HT1080 (cell line): ENCODE measurements around the gene DGKQ. TPM values are rescaled to one million over a fixed set of nuclear protein-coding genes. Genes with fewer than 3 reads are reported as not detected.
"Not testable (repeated sequence)": the region's sequence is repeated elsewhere in the genome, so short reads cannot be mapped to it uniquely, and the experiment has no call there.

Experiments used
- DNase-seq: peaks from one replicate; pipeline ENCODE4 v3.0.0-alpha.2; 2015; ENCODE audit warnings: low read depth
- total RNA-seq: library from RNA; depleted of rRNA; stranded (reverse); fragments of >200 nt; shearing (Covaris generic); gene quantifications from 2 replicates; pipeline ENCODE4 v1.2.3, GENCODE V29; 2014

DGKQ gene
- total RNA-seq, 1 experiment from 2014 or later: 11.5 TPM

GRCh38 chr4:1011022-1011665 lies 37.8 kb upstream of the DGKQ start, which contains the start of gene FGFRL1:
TSS of gene FGFRL1 (plus strand) at chr4:1011626. CDS start at chr4:1012486, 860 bp downstream.
- peak; percentile 51 for DNase-seq

- DNase-seq: peak; percentile 90
These were observed 37.1 kb upstream of the DGKQ start for GRCh38 chr4:1010395-1011021.

DNA sequence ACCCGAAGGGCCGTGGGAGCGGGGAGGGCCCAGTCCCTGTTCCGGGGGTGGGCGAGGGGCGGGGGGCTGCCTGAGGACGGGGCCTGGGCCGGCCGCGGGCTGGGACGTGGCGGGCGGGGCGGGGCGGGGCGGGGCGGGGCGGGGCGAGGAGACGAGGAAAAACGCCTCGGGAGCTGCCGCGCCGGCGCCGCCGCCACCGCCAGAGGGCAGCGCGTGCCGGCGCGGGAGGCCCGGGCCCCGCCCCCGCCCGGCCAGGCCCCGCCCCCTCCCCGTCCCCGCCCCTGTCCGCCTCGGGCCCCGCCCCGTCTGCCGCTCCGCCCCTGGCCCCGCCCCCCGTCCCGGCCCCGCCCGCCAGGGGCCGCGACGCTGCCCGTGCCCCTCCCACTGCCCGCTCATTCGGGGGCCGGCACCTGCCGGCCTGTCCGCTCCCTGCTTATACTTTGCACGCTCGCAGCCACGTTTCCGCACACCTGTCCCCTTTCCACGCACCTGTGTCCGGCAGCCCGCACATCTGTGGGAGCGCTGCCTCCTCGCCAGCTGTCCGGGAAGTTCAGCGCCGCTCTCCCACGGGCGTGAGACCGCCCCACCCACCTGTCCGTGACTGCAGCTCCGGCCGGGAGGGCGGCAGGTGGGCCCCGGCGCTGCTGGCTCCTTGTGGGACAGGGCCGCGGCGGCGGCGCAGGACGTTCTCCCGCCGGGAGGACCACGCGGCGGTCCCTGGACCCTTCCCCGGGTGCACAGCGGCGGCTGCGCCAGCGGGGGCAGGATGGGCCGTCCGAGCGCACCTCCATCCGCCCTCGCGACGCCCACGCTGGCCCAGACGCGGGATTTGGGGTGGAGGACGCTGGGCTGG lies 36.4 kb upstream of the DGKQ start:
- peak; percentile 17 for DNase-seq

DNA sequence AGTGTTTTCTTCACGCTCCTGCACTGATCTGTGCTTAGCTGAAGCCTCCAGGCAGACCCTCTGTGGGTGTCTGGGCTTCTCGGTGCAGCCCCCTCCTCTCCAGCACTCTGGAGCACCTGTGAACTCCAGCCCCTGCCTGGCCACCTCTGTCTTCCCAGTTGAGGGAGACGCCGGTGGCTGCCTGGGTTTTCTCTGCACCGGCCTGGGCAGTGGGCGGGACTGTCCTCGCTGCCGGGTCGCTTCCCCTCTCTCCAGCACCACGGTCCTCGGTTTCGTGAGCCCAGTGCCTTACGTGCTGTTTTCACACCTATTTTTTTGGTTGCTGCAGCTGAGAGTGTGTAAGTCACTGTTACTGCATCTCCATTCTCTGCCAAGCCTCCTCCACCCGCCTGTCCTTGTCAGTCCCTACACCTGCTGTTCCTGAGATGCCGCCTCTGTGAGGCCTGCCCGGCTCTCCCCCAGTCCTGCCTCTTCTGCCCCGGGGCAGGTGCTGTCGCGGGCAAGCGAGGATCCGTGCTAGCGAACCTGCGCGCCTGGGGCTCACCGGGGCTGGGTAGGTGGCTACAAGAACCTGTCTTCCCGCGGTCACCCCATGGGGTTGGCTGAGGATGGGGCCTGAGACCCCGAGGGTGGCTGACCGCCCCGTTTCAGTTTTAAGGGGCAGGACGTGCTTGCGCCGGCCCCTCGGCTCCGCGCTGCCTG lies 35.6 kb upstream of the DGKQ start:
- no peak for DNase-seq

GRCh38 chr4:1006856-1007255 lies 33.5 kb upstream of the DGKQ start:
- DNase-seq: no peak

GRCh38 chr4:1004557-1005485 lies 31.5 kb upstream of the DGKQ start:
- DNase-seq: no peak

GRCh38 chr4:1004071-1004418 lies 30.7 kb upstream of the DGKQ start:
- DNase-seq: no peak

- no peak for DNase-seq
These were observed 30.1 kb upstream of the DGKQ start for GRCh38 chr4:1003271-1004070.

GRCh38 chr4:1002631-1003251 lies 29.4 kb upstream of the DGKQ start:
- no peak for DNase-seq

DNA sequence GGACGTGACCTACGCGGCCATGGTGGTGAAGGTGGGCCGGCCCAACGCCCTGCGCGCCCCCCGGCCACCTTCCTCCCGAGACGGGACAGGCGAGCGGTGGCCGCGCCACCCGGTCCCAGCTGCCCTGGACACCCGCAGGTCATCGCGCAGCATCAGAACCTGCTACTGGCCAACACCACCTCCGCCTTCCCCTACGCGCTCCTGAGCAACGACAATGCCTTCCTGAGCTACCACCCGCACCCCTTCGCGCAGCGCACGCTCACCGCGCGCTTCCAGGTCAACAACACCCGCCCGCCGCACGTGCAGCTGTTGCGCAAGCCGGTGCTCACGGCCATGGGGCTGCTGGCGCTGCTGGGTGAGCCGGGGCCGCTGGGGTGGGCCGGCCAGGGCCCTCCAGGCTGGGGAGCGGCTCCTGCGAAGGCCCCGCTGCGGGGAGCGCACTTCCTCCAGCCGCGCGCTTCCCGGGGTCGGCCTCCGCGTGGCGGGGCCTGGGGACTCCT lies 28.8 kb upstream of the DGKQ start:
- no peak for DNase-seq

DNA sequence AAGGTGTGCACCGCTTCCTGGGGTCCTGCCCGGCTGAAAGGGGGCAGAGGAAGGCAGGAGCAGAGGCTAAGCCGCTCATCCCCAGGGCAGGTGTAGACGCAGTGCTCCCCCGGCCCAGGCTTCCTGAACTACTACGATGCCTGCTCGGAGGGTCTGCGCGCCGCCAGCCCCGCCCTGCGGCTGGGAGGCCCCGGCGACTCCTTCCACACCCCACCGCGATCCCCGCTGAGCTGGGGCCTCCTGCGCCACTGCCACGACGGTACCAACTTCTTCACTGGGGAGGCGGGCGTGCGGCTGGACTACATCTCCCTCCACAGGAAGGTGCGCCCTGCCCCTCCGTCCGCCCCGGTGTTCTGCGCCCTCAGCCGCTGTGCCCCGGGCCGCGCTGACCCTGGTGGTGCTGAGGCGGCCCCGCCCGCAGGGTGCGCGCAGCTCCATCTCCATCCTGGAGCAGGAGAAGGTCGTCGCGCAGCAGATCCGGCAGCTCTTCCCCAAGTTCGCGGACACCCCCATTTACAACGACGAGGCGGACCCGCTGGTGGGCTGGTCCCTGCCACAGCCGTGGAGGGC lies 28.3 kb upstream of the DGKQ start:
- DNase-seq: no peak

DNA sequence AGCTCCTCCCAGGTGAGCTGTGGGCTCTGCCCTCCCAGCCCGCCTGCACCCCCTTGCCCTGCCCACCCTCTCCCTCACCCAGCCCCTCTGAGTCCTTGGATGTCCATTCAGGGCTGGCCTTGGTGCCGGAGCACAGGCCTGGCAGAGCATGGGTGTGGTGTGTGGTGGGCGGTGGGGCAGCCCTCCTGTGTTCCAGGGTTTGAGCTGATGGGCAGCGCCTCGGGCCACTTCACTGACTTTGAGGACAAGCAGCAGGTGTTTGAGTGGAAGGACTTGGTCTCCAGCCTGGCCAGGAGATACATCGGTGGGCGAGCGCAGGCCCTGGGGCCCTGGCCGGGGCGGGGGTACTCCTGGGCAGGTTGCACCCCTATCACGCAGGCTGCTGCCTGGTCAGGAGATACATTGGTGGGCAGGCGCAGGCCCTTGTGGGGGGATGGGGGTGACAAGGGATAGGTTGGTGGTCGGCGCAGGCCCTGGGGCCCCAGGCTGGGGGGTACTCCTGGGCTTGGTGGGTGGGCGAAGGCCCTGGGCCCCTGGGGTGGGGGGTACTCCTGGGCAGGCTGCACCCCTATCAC lies 27.4 kb upstream of the DGKQ start:
- DNase-seq: no peak

- DNase-seq: no peak
These were observed 26.6 kb upstream of the DGKQ start for GRCh38 chr4:999882-1000425.

DNA sequence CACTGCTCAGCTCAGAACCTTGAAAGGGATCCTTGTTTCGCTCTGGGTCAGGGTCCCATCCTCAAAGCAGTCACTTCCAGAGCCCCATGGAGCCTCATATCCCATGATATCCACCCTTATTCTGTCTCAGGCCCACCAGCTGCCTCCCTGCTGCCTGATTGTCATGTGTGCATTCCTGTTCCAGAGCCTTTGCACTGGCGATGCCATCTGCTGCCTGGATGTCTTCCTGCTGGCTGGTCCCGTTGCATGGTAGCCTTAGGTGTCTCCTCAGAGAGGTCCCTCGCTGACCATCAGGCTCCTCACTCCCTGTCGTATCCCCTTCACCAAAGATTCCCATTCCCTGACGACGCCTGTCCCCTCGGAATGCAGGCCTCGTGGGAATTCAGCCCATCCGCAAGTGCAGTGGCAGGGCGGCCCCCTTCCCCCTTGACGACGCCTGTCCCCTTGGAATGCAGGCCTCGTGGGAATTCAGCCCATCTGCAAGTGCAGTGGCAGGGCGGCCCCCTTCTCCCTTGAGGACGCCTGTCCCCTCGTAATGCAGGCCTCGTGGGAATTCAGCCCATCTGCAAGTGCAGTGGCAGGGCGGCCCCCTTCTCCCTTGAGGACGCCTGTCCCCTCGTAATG lies 26.0 kb upstream of the DGKQ start:
- DNase-seq: not testable (repeated sequence)

DNA sequence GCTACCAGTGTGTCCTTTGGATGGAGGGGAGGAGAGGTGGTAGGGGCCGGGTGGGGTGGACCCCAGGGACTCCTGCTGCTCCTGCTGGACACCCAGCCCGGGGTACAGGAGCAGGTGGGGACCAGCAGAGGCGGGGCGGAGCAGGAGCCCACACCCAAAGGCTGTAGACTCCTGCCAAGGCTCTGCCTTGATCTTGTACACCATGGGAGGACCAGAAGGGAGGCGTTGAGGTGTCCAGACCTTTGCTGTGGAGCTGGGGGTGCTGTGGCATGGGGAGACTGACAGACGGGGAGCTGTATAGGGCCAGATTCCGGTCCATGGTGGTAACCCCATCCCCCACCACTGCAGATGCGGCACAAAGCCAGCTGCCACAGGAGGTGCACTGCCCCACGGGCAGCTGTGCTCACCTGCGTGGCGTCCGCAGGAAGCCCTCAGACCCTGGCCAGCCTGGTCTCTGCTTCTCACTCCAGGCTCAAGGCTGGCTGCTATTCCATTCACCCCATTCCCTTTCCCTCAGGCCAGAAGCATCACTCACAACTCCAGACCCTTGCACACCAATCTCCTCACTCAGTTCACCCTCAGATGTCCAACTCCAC lies 24.8 kb upstream of the DGKQ start:
- no peak for DNase-seq

DNA sequence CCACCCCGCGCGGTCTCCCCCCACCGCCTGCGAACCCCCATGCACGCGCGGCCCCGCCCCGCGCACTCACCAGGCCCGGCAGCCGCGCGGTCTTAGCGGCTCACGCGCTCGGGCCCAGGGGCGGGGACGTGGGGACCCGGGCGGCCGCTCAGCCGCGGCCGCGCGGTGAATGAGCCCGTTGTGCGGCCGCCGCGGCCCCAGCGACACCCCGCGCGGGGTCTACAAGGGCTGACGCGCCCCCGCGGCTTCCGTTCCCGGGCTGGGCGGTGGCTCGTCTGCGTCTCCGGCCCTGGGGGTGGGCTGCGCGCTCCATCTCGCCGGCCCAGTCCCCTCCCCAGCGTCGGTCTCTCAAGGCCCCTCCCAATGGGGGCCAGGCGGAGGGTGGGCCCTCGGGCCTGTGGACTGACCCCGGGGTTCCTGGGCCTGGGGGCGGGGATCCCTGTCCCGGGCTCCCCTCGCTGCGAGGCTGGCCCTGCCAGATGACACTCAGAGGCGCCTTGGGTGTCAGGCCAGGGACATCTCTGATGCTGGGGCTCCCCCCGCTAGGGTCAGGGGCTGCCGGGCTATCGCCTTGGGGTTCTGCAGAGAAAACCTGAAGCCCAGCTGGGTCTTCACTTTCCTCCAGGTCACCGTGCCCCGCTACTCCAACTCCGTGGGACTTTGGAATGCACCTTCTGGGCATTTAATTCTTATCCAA lies 24.2 kb upstream of the DGKQ start:
- no peak for DNase-seq

DNA sequence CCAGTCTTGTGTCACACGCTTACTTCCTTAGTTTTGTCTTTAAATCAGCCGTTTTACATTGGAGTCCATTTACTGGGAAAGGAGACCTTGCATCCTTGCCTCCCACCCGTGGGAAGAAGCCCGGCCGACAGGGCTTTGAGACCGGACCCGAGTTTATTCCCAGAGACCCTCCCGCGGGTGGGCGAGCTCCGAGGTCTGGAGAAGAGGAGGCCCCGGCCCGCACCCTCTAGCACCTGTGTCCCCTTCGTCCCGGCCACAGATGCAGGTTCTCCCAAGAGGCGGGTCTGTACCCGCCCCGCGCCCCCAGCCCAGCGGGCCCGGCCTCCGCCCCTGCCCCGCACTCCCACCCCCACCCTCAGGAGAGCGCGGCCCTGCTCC lies 23.6 kb upstream of the DGKQ start:
- DNase-seq: no peak
